Breast epithelium (tissue), 3 donors: ENCODE results near the gene NHERF2.

Source experiments
- CTCF ChIP-seq, 3 donors: fragments of 450-650 bp; IDR thresholded peaks; one replicate each; pipeline ENCODE4 v1.5.1; 2016 to 2017; ENCODE audit warnings: antibody characterized with exemption in 3 of 3, mild to moderate bottlenecking in 3 of 3, moderate library complexity in 3 of 3
- POLR2A ChIP-seq: fragments of 450-650 bp; IDR thresholded peaks from one replicate; pipeline ENCODE4 v1.6.1; 2016; ENCODE audit warnings: antibody characterized with exemption, mild to moderate bottlenecking, moderate library complexity
- POLR2AphosphoS5 ChIP-seq, 3 donors: sonication (generic); formaldehyde crosslinking; IDR thresholded peaks; one replicate each; pipeline ENCODE4 v1.6.1; 2017; ENCODE audit warnings: antibody characterized with exemption in 3 of 3

- TF ChIP-seq POLR2AphosphoS5 (IDR thresholded peaks at IDR 0.05) (no peak), POLR2A (no peak), CTCF (IDR thresholded peaks at IDR 0.05) (no peak)
Observed at GRCh38 chr16:1985466-1986150, 41.1 kb upstream of the NHERF2 start.
